Measurements from ENCODE around the gene ULBP2. TPM values are rescaled to one million over a fixed set of nuclear protein-coding genes. Genes with fewer than 3 reads are reported as not detected.

ULBP2 gene
- total RNA-seq, 1 experiment from 2014 or later: 2.9 TPM

DNA sequence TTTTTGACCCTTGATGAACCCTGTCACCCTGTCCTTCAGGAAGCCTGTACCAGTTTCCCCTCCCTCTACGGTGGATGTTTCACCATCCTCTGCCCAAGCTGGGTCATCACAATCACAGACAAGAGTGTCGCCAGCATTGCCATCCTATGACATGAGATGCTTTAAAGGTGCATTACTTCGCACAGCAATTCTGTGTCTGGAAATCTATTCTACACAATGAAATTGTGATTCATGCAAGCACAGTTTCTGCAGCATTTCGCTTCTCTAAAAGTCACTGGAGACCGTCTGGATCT lies 2.5 kb upstream of the ULBP2 start:
- CTCF ChIA-PET: no interaction called here
- H3K27me3 ChIP-seq (ENCODE audit: insufficient read depth, low read depth): no peaks in the 10 kb centered on the region
- TF ChIP-seq EZH2 (IDR thresholded peaks at IDR 0.05; ENCODE audit: low read depth): no peak
- TF ChIP-seq, protein P1, sequence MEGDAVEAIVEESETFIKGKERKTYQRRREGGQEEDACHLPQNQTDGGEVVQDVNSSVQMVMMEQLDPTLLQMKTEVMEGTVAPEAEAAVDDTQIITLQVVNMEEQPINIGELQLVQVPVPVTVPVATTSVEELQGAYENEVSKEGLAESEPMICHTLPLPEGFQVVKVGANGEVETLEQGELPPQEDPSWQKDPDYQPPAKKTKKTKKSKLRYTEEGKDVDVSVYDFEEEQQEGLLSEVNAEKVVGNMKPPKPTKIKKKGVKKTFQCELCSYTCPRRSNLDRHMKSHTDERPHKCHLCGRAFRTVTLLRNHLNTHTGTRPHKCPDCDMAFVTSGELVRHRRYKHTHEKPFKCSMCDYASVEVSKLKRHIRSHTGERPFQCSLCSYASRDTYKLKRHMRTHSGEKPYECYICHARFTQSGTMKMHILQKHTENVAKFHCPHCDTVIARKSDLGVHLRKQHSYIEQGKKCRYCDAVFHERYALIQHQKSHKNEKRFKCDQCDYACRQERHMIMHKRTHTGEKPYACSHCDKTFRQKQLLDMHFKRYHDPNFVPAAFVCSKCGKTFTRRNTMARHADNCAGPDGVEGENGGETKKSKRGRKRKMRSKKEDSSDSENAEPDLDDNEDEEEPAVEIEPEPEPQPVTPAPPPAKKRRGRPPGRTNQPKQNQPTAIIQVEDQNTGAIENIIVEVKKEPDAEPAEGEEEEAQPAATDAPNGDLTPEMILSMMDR (conservative IDR thresholded peaks at IDR 0.05): no peak
- H3K4me1 ChIP-seq (replicated peaks; ENCODE audit: insufficient read depth): 0 out of 2 replicates have a peak, but pooled peaks cover 5% of the 10 kb centered on the region
- H2AFZ ChIP-seq: no peak overlapping the region
- no peaks in the 10 kb centered on the region for H4K20me1 ChIP-seq (ENCODE audit: insufficient read depth)
- no peak overlapping the region for H3K27ac ChIP-seq
- POLR2A ChIA-PET (ENCODE audit: unreplicated experiment): no interaction called here
- no TSS peak for BruUV-seq (replicated peaks)
- H3K4me3 ChIP-seq: peak overlapping the region; percentile 68; the same call in 1 of the 2 replicates
- H3K79me2 ChIP-seq (ENCODE audit: low read depth): no peaks in the 10 kb centered on the region
- peak overlapping the region; percentile 99 for H3K4me2 ChIP-seq
- no peaks in the 10 kb centered on the region for H3K9me3 ChIP-seq (ENCODE audit: insufficient read depth, low read depth)
- no peaks in the 10 kb centered on the region; the same call in 1 of the 2 replicates for H3F3A ChIP-seq (ENCODE audit: insufficient read depth, low read depth)
- no peak for DNase-seq
- H3K9me2 ChIP-seq (ENCODE audit: insufficient read depth): no peaks in the 10 kb centered on the region
- intact Hi-C loops (cut with micrococcal nuclease; ENCODE audit: unreplicated experiment): loop anchor here (5.0 to 10.0 kb wide), 2 partner anchors 398 to 1395 kb away; no protein-coding TSS in a partner anchor
- no peaks in the 10 kb centered on the region for H3K36me3 ChIP-seq (ENCODE audit: low read depth)

DNA sequence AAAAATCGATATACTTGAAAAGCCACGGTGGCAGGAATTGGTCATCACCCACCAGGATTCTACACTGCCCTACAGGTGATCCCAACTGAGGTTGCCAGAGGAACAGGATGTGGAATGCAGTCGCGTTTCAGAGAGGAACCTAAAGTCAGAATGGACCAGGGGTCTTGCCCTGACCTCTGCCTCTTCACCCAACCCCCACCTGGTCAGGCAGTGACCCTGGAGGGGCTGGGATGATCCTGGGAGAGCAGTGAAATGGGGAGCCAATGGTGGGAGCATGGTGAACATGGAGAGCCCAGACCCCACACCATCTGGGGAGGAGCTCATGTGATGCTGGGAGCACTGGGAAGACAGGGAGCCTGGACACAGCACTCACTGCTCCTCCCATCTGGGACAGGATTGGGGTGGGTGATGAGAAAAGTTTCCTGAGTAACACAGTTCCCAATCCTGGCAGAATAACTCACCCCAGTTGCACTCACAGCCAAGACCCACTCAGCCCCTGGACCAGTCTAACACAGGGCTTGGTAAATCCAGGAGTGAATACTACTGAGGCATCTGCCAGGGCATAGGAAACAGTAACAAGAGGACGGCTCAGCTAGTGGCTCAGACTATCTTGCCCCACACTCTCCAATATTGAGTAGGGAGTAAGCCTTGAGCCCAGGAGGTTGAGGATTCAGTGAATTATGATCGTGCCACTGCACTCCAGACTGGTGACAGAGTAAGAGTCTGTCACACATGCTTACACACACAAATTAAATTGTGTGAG lies 1.7 kb upstream of the ULBP2 start:
- intact Hi-C loops (cut with micrococcal nuclease; ENCODE audit: unreplicated experiment): loop anchor here (5.0 to 10.0 kb wide), 2 partner anchors 397 to 1395 kb away; no protein-coding TSS in a partner anchor
- CTCF ChIA-PET: no interaction called here
- Histone ChIP-seq H3K36me3 (ENCODE audit: low read depth) (no peaks in the 10 kb centered on the region), H3K4me3 (no peak overlapping the region), H4K20me1 (ENCODE audit: insufficient read depth) (no peaks in the 10 kb centered on the region), H3K4me1 (replicated peaks; ENCODE audit: insufficient read depth) (0 out of 2 replicates have a peak, but pooled peaks cover 5% of the 10 kb centered on the region), H2AFZ (no peak overlapping the region), H3K9me3 (ENCODE audit: insufficient read depth, low read depth) (no peaks in the 10 kb centered on the region), H3F3A (ENCODE audit: insufficient read depth, low read depth) (no peaks in the 10 kb centered on the region; the same call in 1 of the 2 replicates), H3K79me2 (ENCODE audit: low read depth) (no peaks in the 10 kb centered on the region), H3K27me3 (ENCODE audit: insufficient read depth, low read depth) (no peaks in the 10 kb centered on the region), H3K9me2 (ENCODE audit: insufficient read depth) (no peaks in the 10 kb centered on the region), H3K27ac (no peak overlapping the region), H3K4me2 (no peak overlapping the region)
- no TSS peak for BruUV-seq (replicated peaks)
- no peak for DNase-seq
- TF ChIP-seq, protein P1 (conservative IDR thresholded peaks at IDR 0.05): no peak
- no peak for TF ChIP-seq EZH2 (IDR thresholded peaks at IDR 0.05; ENCODE audit: low read depth)
- POLR2A ChIA-PET (ENCODE audit: unreplicated experiment): no interaction called here

DNA sequence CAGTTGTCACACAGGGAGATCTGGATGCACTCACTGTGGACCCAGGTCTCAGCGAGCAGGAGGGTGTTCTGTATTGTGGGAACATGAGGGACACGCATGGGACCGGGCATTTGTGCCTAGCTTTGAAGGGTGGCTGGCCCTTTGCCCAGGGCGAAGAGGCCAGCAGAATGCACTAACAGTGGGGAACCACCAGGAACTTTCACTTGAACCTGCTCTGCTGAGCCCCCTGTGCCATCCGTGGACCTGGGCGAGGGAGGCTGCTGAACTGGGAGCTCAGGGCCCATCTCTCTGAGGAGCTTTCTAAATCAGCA lies 1.2 kb upstream of the ULBP2 start:
- Histone ChIP-seq H3K4me2 (no peak overlapping the region), H3K36me3 (ENCODE audit: low read depth) (no peaks in the 10 kb centered on the region), H3F3A (ENCODE audit: insufficient read depth, low read depth) (no peaks in the 10 kb centered on the region; the same call in 1 of the 2 replicates), H3K9me3 (ENCODE audit: insufficient read depth, low read depth) (no peaks in the 10 kb centered on the region), H3K4me1 (replicated peaks; ENCODE audit: insufficient read depth) (0 out of 2 replicates have a peak, but pooled peaks cover 5% of the 10 kb centered on the region), H3K27me3 (ENCODE audit: insufficient read depth, low read depth) (no peaks in the 10 kb centered on the region), H3K79me2 (ENCODE audit: low read depth) (no peaks in the 10 kb centered on the region), H3K27ac (no peak overlapping the region), H2AFZ (no peak overlapping the region), H3K4me3 (no peak overlapping the region), H4K20me1 (ENCODE audit: insufficient read depth) (no peaks in the 10 kb centered on the region), H3K9me2 (ENCODE audit: insufficient read depth) (no peaks in the 10 kb centered on the region)
- intact Hi-C loops (cut with micrococcal nuclease; ENCODE audit: unreplicated experiment): no loop called here
- BruUV-seq (replicated peaks): no TSS peak
- TF ChIP-seq, protein P1 (conservative IDR thresholded peaks at IDR 0.05): no peak
- no peak for TF ChIP-seq EZH2 (IDR thresholded peaks at IDR 0.05; ENCODE audit: low read depth)
- DNase-seq: no peak
- ChIA-PET POLR2A (ENCODE audit: unreplicated experiment) (no interaction called here), CTCF (no interaction called here)

All from PC-9 (cell line).